Measurements from ENCODE around the gene COL1A1.

COL1A1 gene

GRCh38 chr17:50199803-50200456 lies 1.5 kb downstream of the COL1A1 start:
- peak; percentile 92 for DNase-seq

GRCh38 chr17:50199211-50199802 lies 2.1 kb downstream of the COL1A1 start:
- no peak for DNase-seq

- DNase-seq, result no peak
Observed at GRCh38 chr17:50198026-50198669, 3.3 kb downstream of the COL1A1 start.

GRCh38 chr17:50196826-50197225 lies 4.6 kb downstream of the COL1A1 start:
- DNase-seq, result no peak

GRCh38 chr17:50196036-50196435 lies 5.4 kb downstream of the COL1A1 start:
- no peak for DNase-seq

GRCh38 chr17:50194934-50195865 lies 6.2 kb downstream of the COL1A1 start:
- no peak for DNase-seq

- DNase-seq, result no peak
Observed at GRCh38 chr17:50194140-50194933, 7.1 kb downstream of the COL1A1 start.

GRCh38 chr17:50192618-50193291 lies 8.7 kb downstream of the COL1A1 start:
- no peak for DNase-seq

GRCh38 chr17:50192144-50192617 lies 9.2 kb downstream of the COL1A1 start:
- no peak for DNase-seq

- DNase-seq, result no peak
Observed at GRCh38 chr17:50191359-50192143, 9.9 kb downstream of the COL1A1 start.

- DNase-seq, result no peak
Observed at GRCh38 chr17:50190603-50191358, 10.7 kb downstream of the COL1A1 start.

GRCh38 chr17:50190293-50190602 lies 11.2 kb downstream of the COL1A1 start:
- DNase-seq, result no peak

- DNase-seq, result no peak
Observed at GRCh38 chr17:50189550-50190292, 11.7 kb downstream of the COL1A1 start.

GRCh38 chr17:50188921-50189549 lies 12.4 kb downstream of the COL1A1 start:
- DNase-seq, result no peak

- no peak for DNase-seq
Observed at GRCh38 chr17:50188531-50188920, 12.9 kb downstream of the COL1A1 start.

GRCh38 chr17:50187751-50188530 lies 13.5 kb downstream of the COL1A1 start:
- DNase-seq, result no peak

GRCh38 chr17:50187394-50187725 lies 14.1 kb downstream of the COL1A1 start:
- DNase-seq, result no peak

- no peak for DNase-seq
Observed at GRCh38 chr17:50186661-50187393, 14.6 kb downstream of the COL1A1 start.
